ENCODE data around the gene GDPD5.
"Not testable (repeated sequence)": the region's sequence is repeated elsewhere in the genome, so short reads cannot be mapped to it uniquely, and the experiment has no call there.

Gene GDPD5

DNA sequence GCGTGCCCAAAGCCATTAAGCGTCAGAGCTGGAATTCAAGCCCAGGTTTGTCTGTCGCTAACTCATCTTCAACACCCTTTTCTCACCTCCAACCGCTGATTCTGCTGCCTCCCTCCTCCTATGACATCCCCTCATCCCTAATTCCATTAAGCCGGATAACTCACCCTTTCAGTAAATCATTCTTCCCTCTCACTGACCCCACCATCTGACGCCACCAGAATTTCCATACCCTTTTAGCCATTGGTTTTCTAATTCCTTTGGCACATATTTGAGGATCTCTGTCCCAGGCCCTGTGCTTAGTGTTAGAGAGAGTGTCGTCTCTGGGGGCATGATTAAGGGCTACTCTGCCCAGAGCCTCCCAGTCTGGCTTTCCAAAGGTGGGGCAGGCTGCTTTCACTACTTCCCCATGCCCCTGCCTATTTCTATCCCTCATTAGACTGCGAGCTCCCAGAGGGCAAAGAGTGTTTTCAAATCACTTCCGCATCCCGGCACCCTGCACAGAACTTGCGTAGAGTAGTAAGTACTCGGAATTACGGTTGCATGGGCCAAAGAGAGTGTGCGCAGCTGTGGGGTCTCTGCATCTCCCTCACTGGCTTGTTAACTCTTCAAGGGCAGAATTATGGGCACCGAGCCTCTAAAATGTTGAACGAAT is 96.6 kb downstream of the GDPD5 start:
- no peak for DNase-seq (ENCODE audit: low read depth)

DNA sequence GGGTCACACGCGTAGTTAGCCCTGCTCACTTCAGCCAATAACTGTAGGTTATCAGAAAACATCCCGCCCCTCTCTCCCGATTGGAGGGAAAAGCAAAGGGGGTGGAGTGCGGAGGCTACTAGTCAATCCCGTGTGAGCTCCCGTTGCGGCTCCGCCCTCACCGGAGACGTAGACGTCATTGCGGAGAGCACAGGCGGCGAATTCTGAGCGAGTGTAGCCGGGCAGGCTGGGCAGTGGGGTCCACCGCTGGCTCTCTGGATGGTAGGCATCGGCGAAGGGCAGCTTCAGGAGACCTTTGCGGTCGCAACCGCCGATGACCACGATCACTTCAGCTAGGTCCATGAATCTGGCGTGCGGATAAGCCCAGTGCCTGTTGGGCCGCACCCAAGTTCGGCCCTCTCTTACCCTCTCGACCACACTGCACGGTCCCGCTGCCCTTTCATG is 97.4 kb downstream of the GDPD5 start:
- peak; percentile 67 for DNase-seq (ENCODE audit: low read depth)

DNA sequence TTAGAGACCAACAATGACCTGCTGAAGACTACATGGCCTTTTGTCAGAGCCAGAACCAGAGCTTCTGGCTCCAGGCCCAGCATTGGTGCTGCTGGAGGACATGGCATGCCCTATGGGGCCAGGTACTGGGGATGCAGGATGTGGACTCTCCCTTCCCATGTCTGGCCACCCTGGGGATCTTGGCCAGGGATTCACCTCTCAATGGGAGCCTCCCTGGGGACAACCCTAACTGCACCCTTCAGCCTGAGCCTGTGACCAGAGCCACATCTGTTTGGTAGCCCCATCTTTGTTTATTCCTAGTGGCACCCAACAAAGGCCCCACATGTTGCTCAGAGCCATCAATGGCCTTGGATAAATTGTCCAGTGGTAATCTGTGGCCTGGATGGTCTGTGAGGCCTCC is 98.6 kb downstream of the GDPD5 start:
- no peak for DNase-seq (ENCODE audit: low read depth)

DNA sequence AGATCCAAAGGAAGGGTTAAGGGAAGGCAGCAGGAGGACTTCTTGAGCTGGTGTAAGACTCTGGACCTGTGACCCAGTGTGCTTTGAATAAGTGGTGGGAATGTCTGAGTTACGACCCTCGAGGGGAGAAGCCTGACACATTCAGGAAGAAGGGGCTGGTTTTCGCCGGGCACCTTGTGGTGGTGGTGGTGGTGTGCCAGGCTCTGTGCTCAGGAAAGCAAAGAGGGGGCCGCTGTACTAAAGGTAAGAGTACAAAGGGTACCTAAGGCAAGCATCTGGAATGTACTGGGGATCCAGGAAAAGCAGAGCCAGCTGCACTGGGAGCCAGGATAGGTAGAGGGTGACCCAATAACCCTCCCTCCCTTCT is 99.0 kb downstream of the GDPD5 start:
- DNase-seq (ENCODE audit: low read depth) = no peak

DNA sequence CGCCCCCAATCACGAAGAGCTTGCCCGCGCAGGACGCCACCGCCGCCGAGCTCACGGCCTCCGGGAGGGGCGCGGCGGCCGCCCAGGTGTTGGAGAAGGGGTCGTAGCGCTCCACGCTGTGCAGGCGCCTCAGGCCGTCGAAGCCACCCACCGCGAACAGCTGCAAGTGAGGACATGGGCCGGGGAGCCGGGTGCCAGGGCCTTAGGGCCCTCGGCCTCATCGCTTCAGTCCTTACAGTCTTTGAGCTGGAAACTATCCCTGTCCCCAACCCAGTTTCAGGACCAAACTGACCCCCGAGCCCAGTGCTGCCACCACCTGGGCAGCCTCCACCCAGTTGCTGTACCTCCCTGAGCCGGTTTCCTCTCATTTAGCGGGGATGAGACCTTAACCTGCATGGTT is 100.3 kb downstream of the GDPD5 start:
- no peak for DNase-seq (ENCODE audit: low read depth)

DNA sequence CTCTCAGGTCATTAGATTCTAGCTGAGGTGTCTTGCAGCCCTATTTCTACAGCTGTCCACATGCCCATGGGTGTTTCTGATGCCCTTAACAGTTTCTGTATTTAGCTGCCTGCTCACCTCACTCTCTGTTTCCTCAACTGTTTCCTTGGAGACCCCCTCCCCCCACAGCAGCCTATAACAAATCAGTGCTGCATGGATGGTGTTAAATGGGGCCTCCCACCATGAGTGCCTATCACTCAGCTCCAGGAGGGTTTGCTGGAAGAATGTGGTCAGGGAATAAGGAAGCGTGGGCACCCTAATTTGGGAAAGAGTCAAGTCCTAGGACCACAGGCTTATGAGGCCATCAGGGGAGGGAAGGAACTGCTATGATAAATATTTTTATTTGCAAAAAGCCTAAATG is 101.3 kb downstream of the GDPD5 start:
- no peak for DNase-seq (ENCODE audit: low read depth)

DNA sequence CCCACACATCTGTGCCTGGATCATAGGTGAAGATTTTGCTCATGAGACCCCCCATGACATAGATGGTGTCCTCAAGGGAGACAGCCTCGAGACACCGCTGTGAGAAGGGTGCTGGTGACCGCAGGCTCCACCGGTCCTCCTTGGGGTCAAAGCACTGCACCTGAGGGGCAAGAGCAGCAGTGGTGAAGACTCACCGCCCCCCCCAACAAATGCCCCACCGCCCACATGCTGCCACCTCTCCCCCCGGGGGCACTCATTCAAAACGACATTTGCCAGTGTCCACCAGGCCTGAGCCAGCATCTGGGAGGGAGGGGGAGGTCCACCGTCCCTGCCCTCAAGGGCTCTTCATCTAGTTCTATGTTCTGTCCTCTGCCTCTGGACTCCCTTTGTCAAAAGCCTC is 102.0 kb downstream of the GDPD5 start:
- DNase-seq (ENCODE audit: low read depth) = no peak

DNA sequence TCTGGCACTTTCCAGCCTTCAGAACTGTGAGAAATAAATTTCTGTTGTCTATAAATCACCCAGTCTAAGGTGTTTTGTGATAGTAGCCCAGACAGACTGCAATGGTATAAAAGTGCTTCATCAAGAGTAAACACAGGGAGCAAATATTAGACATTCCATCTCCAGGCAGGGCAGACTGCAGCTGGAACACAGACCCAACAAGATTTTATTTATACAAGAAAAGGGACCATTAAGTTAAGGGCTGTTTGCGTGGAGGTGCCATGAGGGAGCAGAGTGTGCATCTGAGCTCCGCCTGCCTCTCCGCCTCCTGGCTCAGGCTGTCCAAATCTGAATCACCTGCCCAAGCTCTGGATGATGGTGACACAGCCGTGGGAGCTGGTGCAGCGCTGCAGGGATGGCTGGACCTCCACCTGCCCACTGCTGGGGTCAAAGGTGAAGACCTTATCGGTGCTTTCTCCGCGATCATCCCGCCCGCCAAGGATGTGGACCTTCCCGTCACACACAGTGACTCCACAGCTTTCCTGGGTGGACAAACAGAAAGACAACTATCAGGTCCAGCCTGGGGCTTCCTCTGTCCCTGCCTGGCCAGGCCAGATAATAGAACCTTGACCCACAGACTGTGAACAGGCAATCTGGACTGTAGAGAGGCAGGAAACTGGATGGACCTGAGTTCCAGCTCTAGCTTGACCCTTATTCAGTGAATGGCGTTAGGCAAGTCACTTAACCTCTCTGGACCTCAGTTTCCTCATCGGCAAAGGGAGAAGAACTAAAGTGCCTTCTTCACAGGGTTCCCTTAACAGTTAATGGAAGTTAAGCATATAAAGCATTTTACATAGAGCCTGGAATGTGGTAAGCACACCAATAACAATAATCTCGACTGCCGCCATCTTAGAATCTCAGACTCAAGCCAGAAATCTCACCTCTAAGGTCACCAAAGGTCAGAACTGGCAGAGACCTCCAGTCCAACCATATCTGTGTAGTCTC is 103.2 kb downstream of the GDPD5 start:
- DNase-seq (ENCODE audit: low read depth) = no peak

DNA sequence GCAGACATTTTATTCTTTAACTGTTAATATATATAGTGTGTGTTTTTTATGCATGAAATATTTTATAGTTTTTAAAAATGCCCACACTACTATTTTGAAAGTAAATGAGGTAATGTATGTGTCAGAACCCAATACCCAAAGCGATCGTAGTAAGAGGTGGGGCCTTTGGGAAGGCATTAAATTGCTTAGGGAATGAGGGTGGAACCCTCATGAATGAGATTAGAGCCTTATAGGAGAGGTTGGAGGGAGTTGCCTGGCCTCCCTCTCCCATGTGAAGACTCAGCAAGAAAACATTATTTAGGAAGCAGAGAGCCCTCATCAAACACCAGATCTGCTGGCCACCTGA is 103.9 kb downstream of the GDPD5 start:
- no peak for DNase-seq (ENCODE audit: low read depth)

DNA sequence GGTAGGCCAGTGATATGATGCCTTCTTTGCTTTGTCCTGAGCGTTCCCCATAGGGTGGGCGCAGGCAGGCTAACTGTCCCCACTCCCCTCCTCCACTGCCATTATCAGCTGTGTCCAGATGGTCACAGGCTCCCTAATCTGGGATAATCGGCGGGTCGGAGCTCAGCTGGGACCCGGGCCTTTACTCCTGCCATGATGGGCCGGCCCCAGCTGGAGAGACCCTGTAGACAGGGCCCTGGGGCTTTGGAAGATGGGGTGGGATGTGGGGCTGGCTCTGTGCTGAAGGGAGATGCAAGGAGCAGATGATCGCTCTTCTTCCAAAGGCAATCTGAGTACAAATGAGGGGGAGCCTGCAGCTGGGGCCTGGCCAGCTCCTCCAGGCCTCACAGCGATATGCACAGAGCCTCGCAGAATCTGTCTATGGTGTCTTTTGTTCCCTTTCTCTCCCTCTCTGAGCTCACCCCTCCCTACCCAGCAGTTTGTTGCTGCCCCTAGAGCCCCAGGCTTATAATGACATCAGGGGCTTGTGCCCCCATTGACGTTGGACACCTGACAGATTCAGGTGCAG is 104.6 kb downstream of the GDPD5 start:
- no peak for DNase-seq (ENCODE audit: low read depth)

DNA sequence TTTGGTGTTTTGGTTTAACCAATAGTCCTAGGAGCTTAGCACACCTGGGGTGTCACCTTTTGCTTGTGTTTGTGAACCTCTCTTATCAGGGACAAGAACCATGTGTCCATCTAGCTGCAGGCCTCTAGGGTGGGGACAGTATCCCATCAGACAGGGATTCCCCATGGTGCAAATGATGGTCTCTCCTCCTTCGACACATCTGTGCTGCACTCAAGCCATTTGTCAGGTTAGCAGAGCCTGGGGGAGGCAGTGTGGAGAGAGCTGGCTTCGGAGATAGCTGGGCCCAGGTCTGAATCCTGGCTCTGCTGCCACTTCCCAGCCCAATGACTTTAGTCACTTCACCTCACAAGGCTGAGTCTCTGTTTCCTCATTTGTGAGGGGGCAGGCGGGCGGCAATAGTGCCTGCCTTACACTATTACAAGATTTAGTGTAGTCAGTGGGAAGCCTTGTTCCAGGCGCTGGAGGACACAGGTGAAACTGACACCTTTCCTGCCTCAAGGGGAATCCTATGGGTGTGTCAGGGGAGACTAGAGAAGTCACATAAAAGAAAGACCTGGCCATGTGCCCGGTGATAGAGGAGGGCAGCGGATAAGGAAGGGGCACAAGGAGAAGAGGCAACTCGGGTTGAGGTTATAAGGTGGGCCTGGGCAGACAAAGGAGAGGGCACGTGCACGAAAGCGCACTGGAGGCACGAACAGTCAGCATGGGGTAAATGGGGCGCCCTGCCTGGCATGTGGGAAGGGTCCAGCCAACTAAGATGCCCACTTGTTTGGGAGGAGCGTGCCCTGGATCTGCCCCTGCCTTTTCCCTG is 105.3 kb downstream of the GDPD5 start:
- DNase-seq (ENCODE audit: low read depth) = no peak

DNA sequence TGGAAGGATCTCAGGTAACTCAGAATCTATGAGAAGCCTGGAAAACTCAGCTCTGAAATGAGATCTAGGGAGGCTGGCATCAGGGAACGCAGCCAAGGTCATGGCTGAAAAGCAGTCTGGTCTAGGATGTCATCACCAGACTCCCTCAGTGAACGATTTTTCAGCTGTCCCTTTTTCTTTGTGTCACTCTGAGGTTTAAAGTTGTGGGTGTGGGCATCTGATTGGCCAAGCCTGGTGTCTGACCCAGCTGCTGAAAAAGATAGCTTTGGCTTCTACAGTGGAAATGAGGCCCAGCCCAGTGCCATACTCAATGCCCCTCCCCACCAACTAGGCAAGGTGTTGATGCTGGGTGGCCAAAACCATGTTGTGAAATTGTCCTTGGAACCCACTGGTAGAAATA is 111.9 kb downstream of the GDPD5 start:
- DNase-seq (ENCODE audit: low read depth) = no peak

DNA sequence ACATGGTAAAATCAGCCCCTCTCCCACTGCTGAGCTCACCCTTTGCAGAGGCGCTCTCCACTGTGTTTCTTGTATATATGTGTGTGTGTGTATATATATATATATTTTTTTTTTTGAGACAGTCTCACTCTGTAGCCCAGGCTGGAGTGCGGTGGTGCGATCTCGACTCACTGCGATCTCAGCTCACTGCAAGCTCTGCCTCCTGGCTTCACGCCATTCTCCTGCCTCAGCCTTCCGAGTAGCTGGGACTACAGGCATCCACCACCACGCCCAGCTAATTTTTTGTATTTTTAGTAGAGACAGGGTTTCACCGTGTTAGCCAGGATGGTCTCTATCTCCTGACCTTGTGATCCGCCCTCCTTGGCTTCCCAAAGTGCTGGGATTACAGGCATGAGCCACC is 112.6 kb downstream of the GDPD5 start:
- not testable (repeated sequence) for DNase-seq (ENCODE audit: low read depth)

DNA sequence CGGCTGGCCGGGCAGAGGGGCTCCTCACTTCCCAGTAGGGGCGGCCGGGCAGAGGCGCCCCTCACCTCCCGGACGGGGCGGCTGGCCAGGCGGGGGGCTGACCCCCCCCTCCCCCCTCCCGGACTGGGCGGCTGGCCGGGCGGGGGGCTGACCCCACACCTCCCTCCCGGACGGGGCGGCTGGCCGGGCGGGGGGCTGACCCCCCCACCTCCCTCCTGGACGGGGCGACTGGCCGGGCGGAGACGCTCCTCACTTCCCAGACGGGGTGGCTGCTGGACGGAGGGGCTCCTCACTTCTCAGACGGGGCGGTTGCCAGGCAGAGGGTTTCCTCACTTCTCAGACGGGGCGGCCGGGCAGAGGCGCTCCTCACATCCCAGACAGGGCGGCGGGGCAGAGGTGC is 115.8 kb downstream of the GDPD5 start:
- not testable (repeated sequence) for DNase-seq (ENCODE audit: low read depth)

DNA sequence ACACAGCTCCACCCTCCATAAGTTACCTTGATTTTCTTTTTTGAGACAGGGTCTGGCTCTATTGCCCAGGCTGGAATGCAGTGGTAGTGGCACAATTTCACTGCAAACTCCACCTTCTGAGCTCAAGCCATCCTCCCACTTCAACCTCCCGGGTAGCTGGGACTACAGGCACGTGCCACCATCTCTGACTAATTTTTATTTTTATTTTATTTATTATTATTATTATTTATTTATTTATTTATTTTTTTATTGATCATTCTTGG is 116.9 kb downstream of the GDPD5 start:
- no peak for DNase-seq (ENCODE audit: low read depth)

DNA sequence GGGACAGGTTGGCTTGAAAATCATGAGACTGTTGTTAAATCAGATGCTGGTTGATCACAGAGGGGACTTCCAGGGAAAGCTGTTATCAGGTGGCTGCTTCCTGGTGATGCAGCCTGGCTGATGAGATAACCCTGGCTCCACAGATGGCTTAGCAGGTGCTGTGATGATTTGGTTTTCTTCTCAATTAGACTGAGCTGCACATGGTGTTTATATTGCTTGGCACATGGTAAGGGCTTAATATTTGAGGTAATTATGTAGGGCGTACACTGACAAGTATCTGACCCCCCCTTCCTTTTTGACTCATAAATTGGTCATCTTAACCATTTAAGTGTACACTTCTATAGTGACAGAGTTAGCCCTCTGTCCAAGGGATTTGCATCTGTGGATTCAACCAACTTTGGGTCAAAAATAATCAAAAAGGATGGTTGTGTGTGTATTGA is 119.4 kb downstream of the GDPD5 start:
- DNase-seq (ENCODE audit: low read depth) = no peak

DNA sequence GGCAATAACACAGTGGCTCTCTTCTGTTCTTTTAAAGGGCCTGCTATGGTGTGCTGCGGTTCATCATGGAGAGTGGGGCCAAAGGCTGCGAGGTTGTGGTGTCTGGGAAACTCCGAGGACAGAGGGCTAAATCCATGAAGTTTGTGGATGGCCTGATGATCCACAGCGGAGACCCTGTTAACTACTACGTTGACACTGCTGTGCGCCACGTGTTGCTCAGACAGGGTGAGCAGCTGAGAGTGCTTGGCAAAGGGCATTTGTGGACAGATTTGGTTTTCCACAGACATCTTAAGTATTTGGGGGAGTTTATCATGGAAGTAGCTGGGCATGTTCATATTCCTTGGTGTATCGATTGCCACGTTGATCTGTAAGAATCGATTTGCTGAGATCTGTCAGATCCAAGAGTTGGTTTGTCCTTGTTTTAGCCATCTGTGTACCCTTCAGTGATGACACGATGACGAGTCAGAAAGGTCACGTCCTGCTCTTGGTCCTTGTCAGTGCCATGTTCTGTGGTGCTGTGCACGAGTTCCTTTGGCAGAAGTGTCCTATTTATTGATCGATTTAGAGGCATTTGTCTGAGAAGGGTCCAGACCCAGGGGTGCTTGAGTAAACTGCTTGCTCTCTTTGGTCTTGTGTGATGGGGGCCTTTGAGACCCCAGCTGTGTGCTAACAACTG is 121.6 kb downstream of the GDPD5 start:
- DNase-seq (ENCODE audit: low read depth) = no peak

DNA sequence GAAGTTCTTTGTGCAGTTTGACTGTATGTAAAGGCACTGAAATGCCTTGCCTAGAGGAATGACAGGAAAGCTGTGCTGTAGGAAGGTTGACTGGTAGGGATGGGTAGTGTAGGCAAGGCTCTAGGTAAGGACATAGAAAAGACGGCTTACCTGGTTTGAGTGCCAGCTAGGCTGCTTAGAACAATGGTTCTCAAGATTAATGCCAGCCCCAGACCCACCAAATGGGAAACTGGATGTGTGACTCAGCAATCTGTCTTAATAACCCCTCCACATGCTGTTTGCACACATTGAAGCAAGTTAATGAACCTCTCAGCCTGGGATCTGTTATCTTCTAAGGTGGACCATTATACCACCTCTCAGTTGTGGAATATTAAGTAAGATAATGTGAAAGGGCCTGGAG is 122.7 kb downstream of the GDPD5 start:
- no peak for DNase-seq (ENCODE audit: low read depth)

DNA sequence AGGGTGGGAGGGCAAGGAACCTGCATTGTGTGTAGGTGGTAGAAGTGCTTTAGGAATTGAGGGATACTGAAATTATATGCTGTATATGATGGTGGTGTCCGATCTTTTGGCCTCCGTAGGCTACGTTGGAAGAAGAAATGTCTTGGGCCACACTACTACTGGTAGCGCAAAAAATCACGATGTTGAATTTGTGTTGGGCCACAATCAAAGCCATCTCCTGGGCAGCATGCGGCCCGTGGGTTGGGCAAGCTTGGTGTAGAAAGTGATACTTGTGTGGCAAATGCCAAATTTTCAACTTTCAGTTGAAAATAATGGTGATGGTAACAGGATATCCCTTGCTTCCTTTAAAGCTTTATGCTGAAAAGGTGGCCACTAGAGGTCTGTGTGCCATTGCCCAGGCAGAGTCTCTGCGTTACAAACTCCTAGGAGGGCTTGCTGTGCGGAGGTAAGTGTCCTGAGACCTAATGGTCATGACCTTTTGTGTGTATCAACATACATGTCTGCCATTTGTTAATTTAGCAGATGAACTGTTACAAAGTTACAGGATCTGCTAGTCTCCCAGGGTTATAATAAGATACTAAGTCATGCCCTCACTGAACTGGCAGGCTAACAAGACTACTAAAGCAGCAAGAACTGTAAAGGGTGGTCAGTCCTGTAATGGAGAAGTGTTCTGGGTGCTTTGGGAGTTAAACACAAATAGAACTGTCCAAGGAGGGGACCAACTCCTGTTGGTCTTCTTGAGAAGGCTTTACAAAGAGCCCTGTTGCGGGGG is 123.6 kb downstream of the GDPD5 start:
- no peak for DNase-seq (ENCODE audit: low read depth)

DNA sequence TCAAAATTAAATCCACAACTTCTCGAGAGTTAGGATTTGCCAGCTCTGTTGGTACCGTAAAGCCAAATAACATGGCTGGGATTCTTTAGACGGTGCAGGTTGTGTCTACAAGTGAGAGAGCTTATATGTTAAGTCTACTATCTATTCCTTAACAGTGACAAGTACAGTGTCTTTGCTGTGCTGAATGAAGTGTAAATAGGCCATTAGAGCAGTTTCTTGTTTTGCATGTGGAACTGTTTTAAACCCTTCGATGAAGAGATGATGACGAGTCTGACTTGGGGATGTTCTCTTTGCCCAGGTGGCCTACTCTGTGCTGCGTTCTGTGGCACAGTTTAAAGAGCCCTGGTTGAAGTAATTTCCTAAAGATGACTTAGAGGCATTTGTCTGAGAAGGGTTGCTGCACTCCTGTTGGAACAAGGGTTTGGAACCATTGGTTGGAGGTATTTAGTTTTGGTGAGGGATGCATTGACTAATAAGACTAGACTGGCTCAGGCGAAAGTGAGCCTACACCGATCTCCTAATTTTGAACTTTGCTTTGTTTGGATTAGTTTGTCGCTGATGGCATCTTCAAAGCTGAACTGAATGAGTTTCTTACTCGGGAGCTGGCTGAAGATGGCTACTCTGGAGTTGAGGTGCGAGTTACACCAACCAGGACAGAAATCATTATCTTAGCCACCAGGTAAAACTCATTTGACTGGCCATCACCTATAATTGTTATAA is 125.4 kb downstream of the GDPD5 start:
- DNase-seq (ENCODE audit: low read depth) = no peak
